Neural cell (in vitro differentiated cells): ENCODE measurements around the gene IGF1R. TPM values are rescaled to one million over a fixed set of nuclear protein-coding genes. Genes with fewer than 3 reads are reported as not detected.

Source experiments
- H2AFZ ChIP-seq: fragments of 200-600, 300-800 bp; sonication (generic), shearing (Covaris generic); 2 replicates; pipeline ENCODE4 v1.6.0; 2014; ENCODE audit warnings: low read depth, mild to moderate bottlenecking, antibody characterized with exemption, low read length, moderate library complexity
- H3F3A ChIP-seq: fragments of 200-600 bp; shearing (Covaris generic); 2 replicates; pipeline ENCODE4 v1.6.1; 2016; ENCODE audit warnings: mild to moderate bottlenecking, moderate library complexity, mixed read lengths, antibody characterized with exemption, low read length; ENCODE audit not compliant: insufficient read depth, poor library complexity, severe bottlenecking
- H3K27ac ChIP-seq: fragments of 200-600, 300-800 bp; sonication (generic), shearing (Covaris generic); 2 replicates; pipeline ENCODE4 v1.5.1; 2014; ENCODE audit warnings: mild to moderate bottlenecking, low read length, moderate library complexity
- H3K27me3 ChIP-seq: fragments of 300-800, 200-600 bp; sonication (generic), shearing (Covaris generic); 2 replicates; pipeline ENCODE4 v1.6.0; 2014; ENCODE audit warnings: mild to moderate bottlenecking, low read depth, low read length, moderate library complexity; ENCODE audit not compliant: insufficient read depth
- H3K36me3 ChIP-seq: fragments of 300-800, 200-600 bp; sonication (generic), shearing (Covaris generic); 2 replicates; pipeline ENCODE4 v1.5.1; 2014; ENCODE audit warnings: mild to moderate bottlenecking, antibody characterized with exemption, low read length, moderate library complexity; ENCODE audit not compliant: insufficient read depth
- H3K4me2 ChIP-seq: fragments of 300-800, 200-600 bp; sonication (generic), shearing (Covaris generic); 2 replicates; pipeline ENCODE4 v1.6.0; 2014; ENCODE audit warnings: mild to moderate bottlenecking, low read length
- H3K4me3 ChIP-seq: fragments of 300-800, 200-600 bp; sonication (generic), shearing (Covaris generic); 2 replicates; pipeline ENCODE4 v1.5.1; 2014; ENCODE audit warnings: mild to moderate bottlenecking, low read length, moderate library complexity
- H3K79me2 ChIP-seq: fragments of 200-600 bp; shearing (Covaris generic); replicated peaks from 2 replicates; pipeline ENCODE4 v1.6.0; 2014; ENCODE audit warnings: mild to moderate bottlenecking, low read length, moderate library complexity; ENCODE audit not compliant: insufficient read depth
- H3K9ac ChIP-seq: fragments of 300-800, 200-600 bp; sonication (generic), shearing (Covaris generic); 2 replicates; pipeline ENCODE4 v1.6.1; 2016; ENCODE audit warnings: mild to moderate bottlenecking, low read length, mixed read lengths
- H3K9me2 ChIP-seq: fragments of 200-600 bp; shearing (Covaris generic); 2 replicates; pipeline ENCODE4 v1.6.1; 2016; ENCODE audit warnings: mild to moderate bottlenecking, low read length, mixed read lengths; ENCODE audit not compliant: insufficient read depth
- H3K9me3 ChIP-seq: fragments of 200-600, 300-800 bp; sonication (generic), shearing (Covaris generic); 2 replicates; pipeline ENCODE4 v1.6.1; 2016; ENCODE audit warnings: mild to moderate bottlenecking, mixed run types, low read length, moderate library complexity, mixed read lengths
- H4K20me1 ChIP-seq: fragments of 200-600 bp; shearing (Covaris generic); 2 replicates; pipeline ENCODE4 v1.6.1; 2016; ENCODE audit warnings: mild to moderate bottlenecking, mixed run types; ENCODE audit not compliant: insufficient read depth
- CTCF ChIP-seq: fragments of 450-650 bp; IDR thresholded peaks from 2 replicates; pipeline ENCODE4 v1.5.1; 2014; ENCODE audit warnings: antibody characterized with exemption, mild to moderate bottlenecking, moderate library complexity; ENCODE audit not compliant: poor library complexity, severe bottlenecking
- EP300 ChIP-seq: fragments of 450-650 bp; conservative IDR thresholded peaks from 2 replicates; pipeline ENCODE4 v1.6.1; 2014; ENCODE audit warnings: antibody characterized with exemption, mild to moderate bottlenecking, moderate library complexity; ENCODE audit not compliant: poor library complexity, severe bottlenecking
- EZH2 ChIP-seq: fragments of 200-600, 300-800 bp; shearing (Covaris generic), sonication (generic); IDR thresholded peaks from 2 replicates; pipeline ENCODE4 v1.6.1; 2014; ENCODE audit warnings: antibody characterized with exemption, low read length, borderline replicate concordance, mild to moderate bottlenecking; ENCODE audit not compliant: insufficient read depth, poor library complexity, severe bottlenecking
- MXI1 ChIP-seq: fragments of 450-650 bp; conservative IDR thresholded peaks from 2 replicates; pipeline ENCODE4 v1.6.1; 2014; ENCODE audit warnings: antibody characterized with exemption, mild to moderate bottlenecking; ENCODE audit not compliant: poor library complexity, severe bottlenecking
- POLR2AphosphoS5 ChIP-seq: IDR thresholded peaks from 2 replicates; pipeline ENCODE4 v1.6.1; 2012
- RAD21 ChIP-seq: fragments of 450-650 bp; conservative IDR thresholded peaks from 2 replicates; pipeline ENCODE4 v1.6.1; 2014; ENCODE audit warnings: antibody characterized with exemption, mild to moderate bottlenecking, moderate library complexity
- REST ChIP-seq: IDR thresholded peaks from 2 replicates; pipeline ENCODE4 v1.6.1; 2012; ENCODE audit warnings: borderline replicate concordance
- SMC3 ChIP-seq: fragments of 450-650 bp; conservative IDR thresholded peaks from 2 replicates; pipeline ENCODE4 v1.6.1; 2014; ENCODE audit warnings: antibody characterized with exemption, mild to moderate bottlenecking, moderate library complexity; ENCODE audit not compliant: poor library complexity
- TAF1 ChIP-seq: IDR thresholded peaks from 2 replicates; pipeline ENCODE4 v1.6.1; 2012; ENCODE audit warnings: low read depth
- polyA plus RNA-seq: library from polyadenylated mRNA; depleted of rRNA; stranded (reverse); fragments of >200 nt; gene quantifications from 2 replicates; pipeline ENCODE4 v1.2.3, GENCODE V29; 2014

IGF1R gene
- polyA plus RNA-seq, 1 donor from 2014 or later, result 10.9 TPM

- no peaks in the 10 kb centered on the region for H3K9me2 ChIP-seq
- no peaks in the 10 kb centered on the region for H3F3A ChIP-seq
- TF ChIP-seq TAF1, result no peak
- no peak for TF ChIP-seq REST
- peak overlapping the region; percentile 75 for H3K4me3 ChIP-seq
- peak overlapping the region; percentile 80 for H3K9ac ChIP-seq
- H3K4me2 ChIP-seq, result peak overlapping the region; percentile 97
- H3K36me3 ChIP-seq, result no peaks in the 10 kb centered on the region
- H3K79me2 ChIP-seq, result peaks cover 56% of the 10 kb centered on the region
- peak overlapping the region; percentile 90 for H3K27ac ChIP-seq
- H4K20me1 ChIP-seq, result peaks cover 4% of the 10 kb centered on the region
- H3K27me3 ChIP-seq, result no peaks in the 10 kb centered on the region
- no peak overlapping the region for H2AFZ ChIP-seq
- no peaks in the 10 kb centered on the region for H3K9me3 ChIP-seq
Observed at GRCh38 chr15:98853617-98854420, 205.5 kb downstream of the IGF1R start.

GRCh38 chr15:98854496-98854895 is 206.2 kb downstream of the IGF1R start:
- Histone ChIP-seq H3K4me3 (peak overlapping the region; percentile 75), H3K27me3 (no peaks in the 10 kb centered on the region), H3F3A (no peaks in the 10 kb centered on the region), H3K79me2 (peaks cover 59% of the 10 kb centered on the region), H3K9me2 (no peaks in the 10 kb centered on the region), H3K4me2 (no peak overlapping the region), H4K20me1 (peaks cover 4% of the 10 kb centered on the region), H2AFZ (no peak overlapping the region), H3K9ac (no peak overlapping the region), H3K27ac (no peak overlapping the region), H3K9me3 (no peaks in the 10 kb centered on the region), H3K36me3 (no peaks in the 10 kb centered on the region)
- no peak for TF ChIP-seq POLR2AphosphoS5
- no peak for TF ChIP-seq RAD21
- no peak for TF ChIP-seq EP300
- TF ChIP-seq MXI1, result no peak
- TF ChIP-seq CTCF, result no peak
- no peak for TF ChIP-seq SMC3
- TF ChIP-seq REST, result no peak
- no peak for TF ChIP-seq EZH2
- TF ChIP-seq TAF1, result no peak
